VCaP (cell line): ENCODE data around the gene COL5A1.

Experiments
- H3K27ac ChIP-seq: fragments of 450-650 bp; 2 replicates; pipeline ENCODE4 v1.5.1; 2017
- CTCF ChIP-seq: fragments of 450-650 bp; conservative IDR thresholded peaks from 2 replicates; pipeline ENCODE4 v1.5.1; 2017; ENCODE audit warnings: mild to moderate bottlenecking, moderate library complexity

Gene COL5A1

DNA sequence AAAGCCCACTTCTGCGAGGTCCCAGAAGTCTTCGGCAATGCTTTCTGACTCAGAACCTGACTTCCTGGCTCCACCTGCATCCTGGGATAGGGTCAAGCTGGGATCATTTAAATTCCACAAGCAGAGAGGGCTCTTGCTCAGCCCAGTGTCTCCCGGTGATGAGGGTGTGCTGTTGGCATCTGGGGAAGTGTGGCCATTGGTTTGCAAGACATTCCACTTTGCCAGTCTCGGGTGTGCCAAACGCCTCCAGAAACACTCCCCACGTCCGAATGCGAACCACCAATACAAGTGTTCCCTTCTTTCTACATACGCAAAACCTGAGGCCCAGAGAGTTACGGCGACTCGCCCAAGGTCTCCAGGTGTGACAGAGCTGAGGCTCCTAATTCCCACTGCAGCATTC is 195.9 kb downstream of the COL5A1 start:
- no peak overlapping the region for H3K27ac ChIP-seq

DNA sequence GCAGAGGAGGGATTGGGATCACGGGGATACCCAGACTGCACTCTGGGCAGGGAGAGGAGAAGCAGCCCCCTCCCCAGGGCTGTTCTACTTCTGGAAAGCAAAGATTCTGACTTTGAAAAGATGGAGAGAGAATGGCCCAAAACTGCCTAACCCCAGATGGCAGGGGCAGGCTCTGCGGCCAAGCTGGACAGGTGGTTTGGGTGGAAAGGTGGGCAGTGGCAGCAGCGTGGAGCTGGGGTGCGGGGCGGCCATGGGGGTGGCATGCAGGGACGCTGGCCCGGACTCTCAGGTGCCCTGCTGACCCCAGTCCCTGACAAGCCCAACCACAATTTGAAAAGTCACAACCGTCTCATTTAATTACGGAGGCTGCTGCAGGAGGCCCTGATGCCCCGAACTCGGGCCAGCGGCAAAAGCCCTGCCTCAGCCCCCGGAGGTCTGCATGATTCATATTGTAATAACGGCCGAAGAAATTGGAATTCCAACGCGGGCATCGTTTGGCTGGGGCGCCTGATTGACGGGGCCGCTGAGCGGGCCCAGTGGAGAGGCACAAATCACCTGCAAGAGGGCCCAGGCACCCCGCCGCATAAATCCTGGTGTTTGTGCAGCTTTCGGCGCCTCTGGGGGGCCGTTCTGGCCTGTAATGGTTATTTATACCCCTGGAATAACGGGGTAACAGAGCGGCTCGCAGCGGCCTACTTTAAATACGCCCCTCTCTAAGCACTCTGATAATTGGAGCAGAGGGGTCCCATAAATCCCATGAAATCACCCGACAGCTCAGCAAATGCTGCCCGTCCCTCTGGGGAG is 197.2 kb downstream of the COL5A1 start:
- no peak for TF ChIP-seq CTCF
- H3K27ac ChIP-seq, result no peak overlapping the region

More for the DNA sequence above, 195.9 kb downstream of the COL5A1 start:
- no peak for TF ChIP-seq CTCF

- H3K27ac ChIP-seq, result no peak overlapping the region
- TF ChIP-seq CTCF, result peak; percentile 18; the same call in 1 of the 2 replicates
These were observed 198.0 kb downstream of the COL5A1 start for GRCh38 chr9:134839455-134840125.

GRCh38 chr9:134840511-134840910 is 198.9 kb downstream of the COL5A1 start:
- TF ChIP-seq CTCF, result no peak
- no peak overlapping the region for H3K27ac ChIP-seq

GRCh38 chr9:134841180-134841904 is 199.7 kb downstream of the COL5A1 start:
- H3K27ac ChIP-seq, result no peak overlapping the region
- no peak for TF ChIP-seq CTCF

GRCh38 chr9:134842321-134842720 is 200.7 kb downstream of the COL5A1 start:
- H3K27ac ChIP-seq, result no peak overlapping the region
- TF ChIP-seq CTCF, result no peak

DNA sequence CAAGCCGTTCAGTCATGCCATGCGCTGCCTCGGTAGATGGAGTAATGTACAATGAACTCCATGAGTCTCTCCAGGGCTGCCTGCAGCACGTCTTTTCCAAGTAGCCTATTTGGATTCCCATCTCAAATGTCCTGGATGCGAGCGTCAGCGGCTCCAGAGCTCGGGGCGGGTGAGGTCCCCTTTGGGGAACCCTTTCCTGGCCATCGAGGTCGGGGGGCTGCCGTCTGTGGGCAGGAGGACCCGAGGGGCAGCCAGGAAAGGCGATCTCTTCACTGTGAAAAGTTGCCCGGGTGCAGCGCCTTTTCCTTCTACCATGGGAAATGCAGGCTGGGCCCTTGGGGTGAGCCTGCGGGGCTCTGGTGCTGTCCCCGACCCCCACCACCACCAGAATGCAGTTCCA is 202.1 kb downstream of the COL5A1 start:
- peak overlapping the region; percentile 43 for H3K27ac ChIP-seq

More for the DNA sequence above, 202.1 kb downstream of the COL5A1 start:
- no peak for TF ChIP-seq CTCF
